SK-N-MC (cell line): Measurements from ENCODE around the gene KCNA5.

Source experiments
- DNase-seq: peaks from one replicate; pipeline ENCODE4 v3.0.0-alpha.2; 2011; ENCODE audit warnings: low read depth, low spot score
- H3K27ac ChIP-seq: fragments of 200-600 bp; sonication (generic); 2 replicates; pipeline ENCODE4 v1.5.1; 2016; ENCODE audit warnings: mixed run types
- H3K36me3 ChIP-seq: fragments of 200-600 bp; sonication (generic); 2 replicates; pipeline ENCODE4 v1.6.1; 2017; ENCODE audit warnings: antibody characterized with exemption, low read length, mixed read lengths; ENCODE audit not compliant: insufficient read depth
- H3K4me3 ChIP-seq: fragments of 200-600 bp; sonication (generic); 2 replicates; pipeline ENCODE4 v1.5.1; 2016
- H3K9ac ChIP-seq: fragments of 200-600 bp; sonication (generic); 2 replicates; pipeline ENCODE4 v1.8.0; 2017; ENCODE audit warnings: mixed run types, mixed read lengths; ENCODE audit not compliant: insufficient read length
- H3K9me3 ChIP-seq: fragments of 200-600 bp; sonication (generic); 2 replicates; pipeline ENCODE4 v1.6.1; 2017; ENCODE audit warnings: low read depth, mild to moderate bottlenecking, antibody characterized with exemption, low read length, moderate library complexity, mixed read lengths
- EZH2 ChIP-seq: fragments of 200-600 bp; sonication (generic); IDR thresholded peaks from one replicate; pipeline ENCODE4 v1.6.1; 2017; ENCODE audit warnings: antibody characterized with exemption
- FOXP2 ChIP-seq: optimal IDR thresholded peaks from 2 replicates; pipeline ENCODE3; 2011; ENCODE audit warnings: mild to moderate bottlenecking, moderate library complexity; ENCODE audit not compliant: insufficient read depth; ENCODE audit errors: extremely low read length, control extremely low read depth
- POLR2AphosphoS5 ChIP-seq: IDR thresholded peaks from 2 replicates; pipeline ENCODE4 v1.6.1; 2012; ENCODE audit warnings: mild to moderate bottlenecking, low read depth, low read length, borderline replicate concordance

The KCNA5 gene

DNA sequence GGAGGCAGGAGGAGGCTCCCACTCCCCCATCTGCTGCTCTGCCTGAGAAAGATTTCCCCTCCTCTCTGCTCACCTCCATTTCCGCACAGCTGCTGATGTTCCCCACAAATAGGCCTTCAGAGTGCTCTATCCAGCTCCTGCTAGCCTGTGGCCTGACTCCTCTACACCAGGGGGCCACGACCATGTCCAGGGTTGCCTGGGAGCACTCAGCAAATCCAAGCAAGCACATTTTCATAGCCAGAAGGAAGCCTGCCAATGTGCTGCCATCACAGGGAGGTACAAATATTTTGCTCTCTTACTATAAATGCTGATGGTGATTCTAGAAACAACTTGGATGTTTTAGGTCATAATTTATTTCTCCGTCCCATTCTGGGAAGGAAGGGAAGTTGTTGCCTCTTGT, 17.3 kb downstream of the KCNA5 start:
- Histone ChIP-seq H3K27ac (no peak overlapping the region), H3K4me3 (no peak overlapping the region), H3K9me3 (no peaks in the 10 kb centered on the region), H3K36me3 (no peaks in the 10 kb centered on the region), H3K9ac (no peak overlapping the region)
- TF ChIP-seq FOXP2 (no peak), EZH2 (no peak), POLR2AphosphoS5 (no peak)
- no peak for DNase-seq

DNA sequence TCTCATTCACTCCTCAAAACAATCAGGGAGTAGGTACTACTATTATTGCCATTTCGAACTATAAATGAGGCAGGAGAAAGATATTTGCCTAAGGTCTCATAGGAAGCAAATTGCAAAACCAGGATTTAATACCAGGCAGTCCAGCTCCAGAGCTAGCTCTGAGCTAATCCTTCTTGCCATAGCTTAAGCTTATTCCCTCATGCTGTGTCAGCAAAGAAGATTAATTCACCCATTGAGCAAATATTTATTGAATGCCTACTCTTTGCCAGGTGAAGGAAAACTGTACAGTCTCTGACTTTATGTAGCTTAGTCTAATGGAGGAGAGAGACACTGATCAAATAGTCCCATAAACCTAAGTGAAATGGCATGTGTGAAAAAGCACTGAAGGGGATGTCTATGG, 19.5 kb downstream of the KCNA5 start:
- no peak overlapping the region for H3K4me3 ChIP-seq
- no peak for DNase-seq
- TF ChIP-seq FOXP2 (no peak), POLR2AphosphoS5 (no peak), EZH2 (no peak)

DNA sequence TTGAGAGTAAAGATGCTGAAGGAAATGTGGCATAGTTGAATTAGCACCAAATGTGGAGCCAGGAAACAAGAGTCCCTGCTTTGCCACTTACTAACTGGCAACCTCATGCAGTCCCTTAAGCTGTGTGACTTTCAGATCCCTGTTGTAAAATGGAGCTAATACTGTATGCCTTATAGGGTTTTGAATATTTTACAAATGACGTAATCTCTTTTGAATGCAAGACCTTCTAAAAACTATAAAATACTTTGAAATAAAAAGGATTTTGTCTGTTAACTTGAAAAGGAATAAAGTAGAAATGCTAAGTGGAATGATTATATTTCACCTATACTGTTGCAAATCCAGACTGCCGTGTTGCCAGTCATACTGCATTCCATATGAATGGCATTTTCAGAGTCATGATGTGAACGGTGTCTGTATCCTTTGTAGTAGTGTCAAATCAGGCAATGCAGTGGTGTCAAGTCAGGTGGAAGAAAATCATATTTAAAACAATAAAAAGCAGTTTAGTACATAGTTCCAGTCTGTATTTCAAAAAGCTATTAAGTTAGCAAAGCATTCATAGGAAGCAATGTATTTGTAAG, 21.3 kb downstream of the KCNA5 start:
- Histone ChIP-seq H3K9me3 (no peaks in the 10 kb centered on the region), H3K4me3 (no peak overlapping the region), H3K36me3 (no peaks in the 10 kb centered on the region), H3K9ac (no peak overlapping the region), H3K27ac (no peak overlapping the region)
- DNase-seq = no peak
- no peak for TF ChIP-seq FOXP2
- TF ChIP-seq POLR2AphosphoS5 = no peak
- no peak for TF ChIP-seq EZH2

More for the DNA sequence above, 19.5 kb downstream of the KCNA5 start:
- Histone ChIP-seq H3K36me3 (no peaks in the 10 kb centered on the region), H3K27ac (no peak overlapping the region), H3K9me3 (no peaks in the 10 kb centered on the region), H3K9ac (no peak overlapping the region)

DNA sequence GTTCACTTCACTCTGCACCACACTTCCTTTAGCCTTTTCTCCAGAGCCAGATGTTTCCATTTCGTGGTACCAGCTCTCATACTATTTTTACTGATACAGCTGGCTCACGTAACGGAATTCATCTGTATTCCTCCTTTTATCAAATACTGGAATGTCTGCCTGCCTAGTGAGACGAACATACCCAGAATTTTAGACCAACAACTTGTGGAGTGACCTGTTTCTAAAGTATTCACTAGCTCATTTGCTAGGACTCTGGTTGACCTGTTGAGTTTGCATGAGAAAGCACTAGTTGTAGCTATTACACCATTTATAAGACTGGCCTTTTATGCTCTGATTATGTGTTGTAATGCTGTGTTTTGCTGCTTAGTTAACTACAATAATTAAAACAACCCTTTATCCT, 22.6 kb downstream of the KCNA5 start:
- Histone ChIP-seq H3K9ac (no peak overlapping the region), H3K36me3 (no peaks in the 10 kb centered on the region), H3K9me3 (no peaks in the 10 kb centered on the region), H3K27ac (no peak overlapping the region), H3K4me3 (no peak overlapping the region)
- TF ChIP-seq POLR2AphosphoS5 (no peak), FOXP2 (no peak), EZH2 (no peak)
- DNase-seq = no peak

DNA sequence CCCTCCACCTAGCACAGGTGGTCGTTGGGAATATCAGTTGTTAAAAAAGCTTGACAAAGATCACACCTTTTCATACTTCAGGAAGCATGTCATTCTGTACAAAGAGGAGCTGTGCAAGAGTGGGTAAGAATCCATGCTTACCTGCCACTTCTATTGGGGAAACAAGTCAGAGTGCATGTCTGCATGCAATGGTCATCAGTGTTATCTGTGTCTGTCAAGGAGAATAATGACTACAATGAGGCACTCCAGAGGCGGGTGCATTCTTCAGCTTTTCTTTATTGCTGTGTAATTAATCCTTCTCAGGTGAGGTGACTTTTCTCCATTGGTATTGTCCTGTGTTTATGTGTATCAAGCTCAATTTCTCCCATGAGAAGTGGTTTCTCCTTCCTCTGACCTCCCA, 24.4 kb downstream of the KCNA5 start:
- DNase-seq = no peak
- Histone ChIP-seq H3K9ac (no peak overlapping the region), H3K36me3 (no peaks in the 10 kb centered on the region), H3K9me3 (no peaks in the 10 kb centered on the region), H3K27ac (no peak overlapping the region), H3K4me3 (no peak overlapping the region)
- TF ChIP-seq FOXP2 (no peak), EZH2 (no peak), POLR2AphosphoS5 (no peak)

DNA sequence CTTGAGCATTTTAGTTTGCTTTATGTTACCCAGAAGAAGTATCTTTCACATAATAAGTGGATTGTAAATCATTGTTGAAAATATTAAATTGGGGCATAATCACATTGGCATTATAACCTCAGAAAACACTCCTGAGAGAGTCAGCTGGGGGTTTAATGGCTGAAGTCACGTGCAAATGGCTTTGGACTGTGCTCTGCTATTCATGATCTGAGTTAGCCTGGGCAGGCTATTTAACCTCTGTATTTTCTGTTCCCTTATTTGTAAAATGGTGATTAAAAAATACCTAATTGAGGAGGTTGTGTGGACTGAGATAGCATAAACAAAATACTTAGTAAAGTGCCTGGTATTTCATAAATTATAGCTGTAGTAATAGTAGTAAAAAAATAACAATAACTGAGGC, 24.9 kb downstream of the KCNA5 start:
- no peak overlapping the region for H3K9ac ChIP-seq
- no peak for TF ChIP-seq POLR2AphosphoS5

DNA sequence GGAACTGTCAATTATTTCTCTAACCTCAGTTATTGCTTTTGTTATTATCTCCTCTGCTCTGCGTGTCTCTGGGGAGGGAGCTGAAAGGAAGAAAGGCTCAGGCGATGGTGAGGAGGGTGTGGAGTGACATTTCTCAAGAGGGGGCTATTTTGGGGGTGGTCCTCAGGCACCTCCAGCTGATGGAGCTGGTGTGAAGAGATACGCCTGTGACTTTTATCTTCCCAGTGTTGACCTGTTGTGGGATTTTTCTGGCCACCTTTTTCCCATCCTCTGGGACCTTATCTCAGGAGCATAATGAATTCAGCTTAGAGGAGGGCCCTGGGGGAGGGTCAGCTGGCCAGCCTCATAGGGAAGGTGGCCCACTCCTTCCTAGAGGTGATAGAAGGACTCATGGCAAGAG, 26.4 kb downstream of the KCNA5 start:
- Histone ChIP-seq H3K4me3 (no peak overlapping the region), H3K9me3 (no peaks in the 10 kb centered on the region), H3K36me3 (no peaks in the 10 kb centered on the region), H3K27ac (no peak overlapping the region), H3K9ac (no peak overlapping the region)
- DNase-seq = no peak
- TF ChIP-seq EZH2 = no peak
- TF ChIP-seq FOXP2 = no peak
- no peak for TF ChIP-seq POLR2AphosphoS5

More for the DNA sequence above, 24.9 kb downstream of the KCNA5 start:
- Histone ChIP-seq H3K27ac (no peak overlapping the region), H3K9me3 (no peaks in the 10 kb centered on the region), H3K4me3 (no peak overlapping the region), H3K36me3 (no peaks in the 10 kb centered on the region)
- no peak for DNase-seq

DNA sequence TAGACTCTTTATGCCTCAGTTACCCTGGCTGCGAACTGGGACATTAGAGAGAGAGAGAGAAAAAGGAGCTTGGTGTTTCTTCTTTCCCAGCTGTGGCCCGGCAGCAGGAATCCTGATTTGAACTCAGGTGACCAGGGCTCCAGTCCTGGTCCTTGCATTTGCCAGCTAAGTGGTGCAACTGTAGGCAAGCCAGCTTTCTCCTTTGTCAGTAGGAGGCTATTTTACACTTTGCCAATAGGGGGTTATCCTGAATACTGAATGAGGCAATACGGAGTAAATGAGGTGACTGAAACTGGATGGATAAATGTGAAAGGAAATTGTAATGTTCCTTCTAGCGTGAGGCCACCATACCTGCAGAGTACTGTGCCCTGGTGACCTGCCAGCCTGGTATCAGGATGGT, 27.8 kb downstream of the KCNA5 start:
- TF ChIP-seq EZH2 = no peak
- no peak for TF ChIP-seq POLR2AphosphoS5
- no peak for TF ChIP-seq FOXP2
- no peak for DNase-seq
- H3K9ac ChIP-seq = no peak overlapping the region
- H3K4me3 ChIP-seq = no peak overlapping the region
- H3K27ac ChIP-seq = no peak overlapping the region
- H3K9me3 ChIP-seq = no peaks in the 10 kb centered on the region
- no peaks in the 10 kb centered on the region for H3K36me3 ChIP-seq

DNA sequence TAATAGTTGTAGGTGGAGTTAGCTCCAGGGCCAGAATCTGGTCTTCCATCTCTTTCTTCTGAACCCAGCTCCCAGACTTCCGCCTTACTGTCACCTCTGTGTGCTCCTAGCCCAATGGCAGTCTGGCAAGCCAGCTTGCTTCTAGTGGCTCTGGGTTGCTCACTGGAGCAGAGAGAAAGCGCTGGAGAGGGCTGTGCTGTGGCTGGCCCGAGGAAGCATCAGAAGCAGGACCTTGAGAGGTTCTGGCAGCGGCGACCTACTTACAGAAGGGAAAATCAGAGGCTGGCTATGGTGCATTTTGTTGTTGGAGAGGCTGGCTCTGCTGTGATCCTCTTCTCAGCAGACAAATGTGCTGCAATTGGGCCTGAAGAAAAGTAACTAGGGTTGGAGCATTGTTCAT, 28.6 kb downstream of the KCNA5 start:
- Histone ChIP-seq H3K36me3 (no peaks in the 10 kb centered on the region), H3K9me3 (no peaks in the 10 kb centered on the region), H3K4me3 (no peak overlapping the region), H3K27ac (no peak overlapping the region), H3K9ac (no peak overlapping the region)
- TF ChIP-seq EZH2 (no peak), POLR2AphosphoS5 (no peak), FOXP2 (no peak)
- no peak for DNase-seq
